Measurements from ENCODE around the gene THSD4. TPM values are rescaled to one million over a fixed set of nuclear protein-coding genes. Genes with fewer than 3 reads are reported as not detected.

THSD4 gene
- total and polyA plus RNA-seq, 7 donors, result 0.21 to 3.1 (median 1.8) TPM

GRCh38 chr15:71573599-71573998, 458.3 kb downstream of the THSD4 start:
- Histone ChIP-seq H3K27me3 (ENCODE audit: insufficient read depth in 3 of 3, low read length in 2 of 3) (no peaks in the 10 kb centered on the region), H3K27ac (no peak overlapping the region), H3K4me3 (no peak overlapping the region), H3K4me1 (no peaks in the 10 kb centered on the region), H3K36me3 (ENCODE audit: insufficient read depth in 1 of 2, low read depth in 1 of 2) (no peaks in the 10 kb centered on the region), H3K9me3 (no peaks in the 10 kb centered on the region)
- TF ChIP-seq CTCF (IDR thresholded peaks at IDR 0.05), result no peak
- intact Hi-C loops (cut with DNase I), result loop anchor here in 1 of 2 donors (5.0 kb wide), 1 partner anchor 159 kb away; no protein-coding TSS in a partner anchor
- ATAC-seq (no peak), DNase-seq (no peak)
- WGBS, 3 donors, result 72 to 83% (median 77%) methylated on average over 2 of the region's 2 CpGs

- no peak for ATAC-seq
- intact Hi-C loops (cut with DNase I), result no loop called here
- no peak for DNase-seq
- Histone ChIP-seq H3K4me3 (no peak overlapping the region), H3K4me1 (no peaks in the 10 kb centered on the region), H3K9me3 (no peaks in the 10 kb centered on the region), H3K27ac (no peak overlapping the region), H3K27me3 (ENCODE audit: insufficient read depth in 3 of 3, low read length in 2 of 3) (no peaks in the 10 kb centered on the region), H3K36me3 (ENCODE audit: insufficient read depth in 1 of 2, low read depth in 1 of 2) (no peaks in the 10 kb centered on the region)
- 67 to 72% (median 70%) methylated on average over 5 of the region's 5 CpGs for WGBS, 3 donors
- TF ChIP-seq CTCF (IDR thresholded peaks at IDR 0.05), result peak; percentile 39
Measured at GRCh38 chr15:71575474-71576045, 460.3 kb downstream of the THSD4 start.

- Histone ChIP-seq H3K36me3 (ENCODE audit: insufficient read depth in 1 of 2, low read depth in 1 of 2) (no peaks in the 10 kb centered on the region), H3K4me1 (no peaks in the 10 kb centered on the region), H3K9me3 (no peaks in the 10 kb centered on the region), H3K4me3 (no peak overlapping the region), H3K27ac (no peak overlapping the region), H3K27me3 (ENCODE audit: insufficient read depth in 3 of 3, low read length in 2 of 3) (no peaks in the 10 kb centered on the region)
- intact Hi-C loops (cut with DNase I), result no loop called here
- 44 to 65% (median 51%) methylated on average over 2 of the region's 2 CpGs for WGBS, 3 donors
- no peak for TF ChIP-seq CTCF (IDR thresholded peaks at IDR 0.05)
- ATAC-seq (no peak), DNase-seq (no peak)
Measured at GRCh38 chr15:71577071-71577470, 461.8 kb downstream of the THSD4 start.

- H3K9me3 ChIP-seq, result peaks cover 13% of the 10 kb centered on the region
- intact Hi-C loops (cut with DNase I), result no loop called here
- WGBS, 3 donors, result 69 to 84% (median 83%) methylated on average over 2 of the region's 2 CpGs
Measured at GRCh38 chr15:71581398-71581930, 466.2 kb downstream of the THSD4 start.

More at GRCh38 chr15:71581398-71581930, 466.2 kb downstream of the THSD4 start:
- Histone ChIP-seq H3K4me3 (no peak overlapping the region), H3K27me3 (ENCODE audit: insufficient read depth in 3 of 3, low read length in 2 of 3) (no peaks in the 10 kb centered on the region), H3K27ac (no peak overlapping the region), H3K4me1 (no peaks in the 10 kb centered on the region), H3K36me3 (ENCODE audit: insufficient read depth in 1 of 2, low read depth in 1 of 2) (no peaks in the 10 kb centered on the region)
- TF ChIP-seq CTCF (IDR thresholded peaks at IDR 0.05), result no peak
- no peak for DNase-seq
- no peak for ATAC-seq
